Uterus (tissue), 4 donors: ENCODE data around the gene TIMMDC1. TPM values are rescaled to one million over a fixed set of nuclear protein-coding genes. Genes with fewer than 3 reads are reported as not detected.

Experiments used
- DNase-seq, 2 donors: peaks; one replicate each; pipeline ENCODE4 v3.0.0-alpha.2; 2019 to 2020
- H3K27ac ChIP-seq, 2 donors: fragments of 200-600 bp; sonication (generic); 1 replicate in 1 of 2; 2 replicates in 1 of 2; pipeline ENCODE4 v1.5.1; 2016 to 2018
- H3K27me3 ChIP-seq, 2 donors: fragments of 200-600 bp; sonication (generic); one replicate each; pipeline ENCODE4 v1.5.1; 2018 to 2019; ENCODE audit warnings: control low read depth in 1 of 2
- H3K36me3 ChIP-seq, 2 donors: fragments of 200-600 bp; sonication (generic); one replicate each; pipeline ENCODE4 v1.5.1; 2019; ENCODE audit warnings: control low read depth in 1 of 2
- H3K4me1 ChIP-seq, 2 donors: fragments of 200-600 bp; sonication (generic); one replicate each; pipeline ENCODE4 v1.5.1; 2018 to 2019; ENCODE audit warnings: control low read depth in 1 of 2
- H3K4me3 ChIP-seq, 2 donors: fragments of 200-600 bp; sonication (generic); 1 replicate in 1 of 2; 2 replicates in 1 of 2; pipeline ENCODE4 v1.5.1; 2018 to 2019; ENCODE audit warnings: mild to moderate bottlenecking in 1 of 2
- H3K9me3 ChIP-seq, 2 donors: fragments of 200-600 bp; sonication (generic); one replicate each; pipeline ENCODE4 v1.5.1; 2019; ENCODE audit warnings: control low read depth in 1 of 2
- POLR2A ChIP-seq, 2 donors: fragments of 450-650 bp; IDR thresholded peaks; one replicate each; pipeline ENCODE4 v1.6.1; 2016; ENCODE audit warnings: antibody characterized with exemption in 2 of 2, mild to moderate bottlenecking in 1 of 2, moderate library complexity in 1 of 2
- intact Hi-C: fragments of 100-400 bp; cut with DNase I; formaldehyde crosslinking; loops from one replicate; pipeline ENCODE4 v1.15.1; 2023; ENCODE audit warnings: low total_unique reads
- total RNA-seq, 4 donors: library from RNA; depleted of rRNA in 3 of 4; stranded (reverse); fragments of >200 nt in 3 of 4; gene quantifications; one replicate each; pipeline versions ENCODE4 v1.1.0 to v1.2.4, GENCODE V29; 2014 to 2023
- TF ChIP-seq, protein P1 (sequence below), 4 experiments: fragments of 200-600 bp in 2 of 4; fragments of 450-650 bp in 2 of 4; sonication (generic) in 2 of 4; IDR thresholded peaks; one replicate each; pipeline ENCODE4 v1.5.1; 2016 to 2019; ENCODE audit warnings: antibody characterized with exemption in 4 of 4, mild to moderate bottlenecking in 2 of 4, moderate library complexity in 1 of 4
- donor health status: DM: yes; HTN: yes; CAD: no.

The TIMMDC1 gene
- total RNA-seq, 4 donors from 2014 or later = 15.1 to 83.4 (median 31.4) TPM

DNA sequence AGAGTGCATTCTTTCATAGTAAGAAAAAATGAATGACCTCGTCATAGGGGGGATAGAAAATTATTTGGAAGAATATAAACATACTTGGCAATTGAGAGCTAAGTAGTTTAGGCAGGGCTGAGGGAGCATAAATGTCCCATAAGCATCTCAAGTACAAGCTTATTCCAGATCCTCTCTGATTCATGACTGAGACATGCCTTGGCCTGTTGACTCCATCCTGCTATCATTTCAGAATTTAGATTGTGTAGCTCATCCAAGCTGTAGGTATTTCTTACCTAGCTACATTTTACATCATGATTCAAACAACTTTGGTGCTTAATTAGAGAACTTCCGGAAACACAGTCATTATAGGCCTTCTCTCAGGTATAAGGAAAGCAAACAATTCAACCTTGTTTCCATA is 17.3 kb upstream of the TIMMDC1 start:
- TF ChIP-seq, protein P1, sequence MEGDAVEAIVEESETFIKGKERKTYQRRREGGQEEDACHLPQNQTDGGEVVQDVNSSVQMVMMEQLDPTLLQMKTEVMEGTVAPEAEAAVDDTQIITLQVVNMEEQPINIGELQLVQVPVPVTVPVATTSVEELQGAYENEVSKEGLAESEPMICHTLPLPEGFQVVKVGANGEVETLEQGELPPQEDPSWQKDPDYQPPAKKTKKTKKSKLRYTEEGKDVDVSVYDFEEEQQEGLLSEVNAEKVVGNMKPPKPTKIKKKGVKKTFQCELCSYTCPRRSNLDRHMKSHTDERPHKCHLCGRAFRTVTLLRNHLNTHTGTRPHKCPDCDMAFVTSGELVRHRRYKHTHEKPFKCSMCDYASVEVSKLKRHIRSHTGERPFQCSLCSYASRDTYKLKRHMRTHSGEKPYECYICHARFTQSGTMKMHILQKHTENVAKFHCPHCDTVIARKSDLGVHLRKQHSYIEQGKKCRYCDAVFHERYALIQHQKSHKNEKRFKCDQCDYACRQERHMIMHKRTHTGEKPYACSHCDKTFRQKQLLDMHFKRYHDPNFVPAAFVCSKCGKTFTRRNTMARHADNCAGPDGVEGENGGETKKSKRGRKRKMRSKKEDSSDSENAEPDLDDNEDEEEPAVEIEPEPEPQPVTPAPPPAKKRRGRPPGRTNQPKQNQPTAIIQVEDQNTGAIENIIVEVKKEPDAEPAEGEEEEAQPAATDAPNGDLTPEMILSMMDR (IDR thresholded peaks at IDR 0.05) = no peak
- no peak for TF ChIP-seq POLR2A (IDR thresholded peaks at IDR 0.05)
- Histone ChIP-seq H3K4me3 (no peak overlapping the region), H3K27ac (no peak overlapping the region), H3K36me3 (no peaks in the 10 kb centered on the region), H3K27me3 (no peaks in the 10 kb centered on the region), H3K9me3 (no peaks in the 10 kb centered on the region), H3K4me1 (no peaks in the 10 kb centered on the region)
- intact Hi-C loops = no loop called here
- no peak for DNase-seq

GRCh38 chr3:119483101-119483500 is 15.2 kb upstream of the TIMMDC1 start:
- TF ChIP-seq, protein P1 (IDR thresholded peaks at IDR 0.05) = no peak
- TF ChIP-seq POLR2A (IDR thresholded peaks at IDR 0.05) = no peak
- H3K36me3 ChIP-seq = no peaks in the 10 kb centered on the region
- no peaks in the 10 kb centered on the region for H3K9me3 ChIP-seq
- H3K27ac ChIP-seq = no peak overlapping the region
- DNase-seq = no peak
- H3K4me3 ChIP-seq = no peak overlapping the region
- no peaks in the 10 kb centered on the region for H3K27me3 ChIP-seq
- intact Hi-C loops = no loop called here
- no peaks in the 10 kb centered on the region for H3K4me1 ChIP-seq

GRCh38 chr3:119485563-119485962 is 12.8 kb upstream of the TIMMDC1 start:
- Histone ChIP-seq H3K4me1 (no peaks in the 10 kb centered on the region), H3K27me3 (no peaks in the 10 kb centered on the region), H3K4me3 (no peak overlapping the region), H3K36me3 (no peaks in the 10 kb centered on the region), H3K9me3 (no peaks in the 10 kb centered on the region), H3K27ac (no peak overlapping the region)
- no peak for DNase-seq
- TF ChIP-seq, protein P1 (IDR thresholded peaks at IDR 0.05) = no peak
- no peak for TF ChIP-seq POLR2A (IDR thresholded peaks at IDR 0.05)
- intact Hi-C loops = no loop called here

DNA sequence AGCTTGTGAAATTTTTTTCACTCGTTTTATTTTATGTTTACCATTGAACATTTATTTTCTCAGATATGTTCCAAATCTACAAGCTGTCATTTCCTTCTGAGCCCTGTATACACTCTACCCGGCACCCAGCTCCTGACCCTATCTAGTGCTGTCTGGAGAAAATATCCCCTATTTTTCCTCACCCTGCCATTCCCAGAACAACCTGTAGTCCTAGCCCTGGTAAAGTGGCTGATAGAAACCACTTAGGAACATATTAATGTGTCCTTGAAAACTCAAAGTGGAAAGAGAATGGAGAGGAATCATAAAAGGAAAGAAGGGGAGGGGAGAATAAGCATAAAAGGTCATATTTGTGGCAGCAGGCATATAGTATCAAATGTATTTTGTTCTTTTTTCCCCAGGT is 8.2 kb upstream of the TIMMDC1 start:
- no peak for DNase-seq
- H3K4me3 ChIP-seq = no peak overlapping the region
- intact Hi-C loops = no loop called here
- H3K36me3 ChIP-seq = no peaks in the 10 kb centered on the region
- no peaks in the 10 kb centered on the region for H3K4me1 ChIP-seq
- TF ChIP-seq, protein P1 (IDR thresholded peaks at IDR 0.05) = no peak
- TF ChIP-seq POLR2A (IDR thresholded peaks at IDR 0.05) = no peak
- H3K9me3 ChIP-seq = no peaks in the 10 kb centered on the region
- H3K27me3 ChIP-seq = no peaks in the 10 kb centered on the region
- H3K27ac ChIP-seq = no peak overlapping the region

- TF ChIP-seq, protein P1 (IDR thresholded peaks at IDR 0.05) = no peak
- TF ChIP-seq POLR2A (IDR thresholded peaks at IDR 0.05) = no peak
- no peak overlapping the region for H3K27ac ChIP-seq
- intact Hi-C loops = no loop called here
- no peak overlapping the region for H3K4me3 ChIP-seq
- DNase-seq = no peak
- no peaks in the 10 kb centered on the region for H3K4me1 ChIP-seq
- H3K36me3 ChIP-seq = no peaks in the 10 kb centered on the region
- no peaks in the 10 kb centered on the region for H3K9me3 ChIP-seq
- H3K27me3 ChIP-seq = no peaks in the 10 kb centered on the region
Observed at GRCh38 chr3:119492128-119492527, 6.2 kb upstream of the TIMMDC1 start.
